Right lobe of liver (tissue), 6 donors: ENCODE results near the gene IMPDH2. TPM values are rescaled to one million over a fixed set of nuclear protein-coding genes. Genes with fewer than 3 reads are reported as not detected.

ENCODE experiments used
- ATAC-seq, 4 donors: fragments of 200-7000 bp; cut with Tn5 transposase; one replicate each; pipeline ENCODE4 v1.9.1; 2020; ENCODE audit warnings: mild to moderate bottlenecking in 4 of 4, moderate library complexity in 4 of 4
- DNase-seq, 3 donors: peaks; one replicate each; pipeline ENCODE4 v3.0.0-alpha.2; 2020
- H3K27ac ChIP-seq, 3 donors: fragments of 200-600 bp; one replicate each; pipeline ENCODE4 v1.8.0; 2022
- H3K27me3 ChIP-seq, 2 donors: fragments of 200-600 bp; one replicate each; pipeline ENCODE4 v1.8.0; 2022
- H3K36me3 ChIP-seq, 4 donors: fragments of 200-600 bp; sonication (generic) in 1 of 4; one replicate each; pipeline versions ENCODE4 v1.5.1 to v1.8.0; 2017 to 2022; ENCODE audit warnings: control low read depth in 1 of 4
- H3K4me1 ChIP-seq, 4 donors: fragments of 200-600 bp; sonication (generic) in 1 of 4; one replicate each; pipeline versions ENCODE4 v1.5.1 to v1.8.0; 2017 to 2022; ENCODE audit warnings: control low read depth in 1 of 4
- H3K4me3 ChIP-seq, 3 donors: fragments of 200-600 bp; one replicate each; pipeline ENCODE4 v1.8.0; 2022
- H3K9me3 ChIP-seq, 4 donors: fragments of 200-600 bp; sonication (generic) in 1 of 4; one replicate each; pipeline versions ENCODE4 v1.5.1 to v1.8.0; 2017 to 2022; ENCODE audit warnings: control low read depth in 1 of 4
- POLR2A ChIP-seq: fragments of 450-650 bp; IDR thresholded peaks from one replicate; pipeline ENCODE4 v1.6.1; 2017; ENCODE audit warnings: antibody characterized with exemption, mild to moderate bottlenecking
- WGBS: methylation state at CpG from one replicate; pipeline ENCODE4 v1.1.6; 2018; ENCODE audit warnings: low coverage, low lambda C conversion rate; ENCODE audit not compliant: insufficient coverage; ENCODE audit errors: missing lambda C conversion rate; 5-methylcytosine and 5-hydroxymethylcytosine counted together
- intact Hi-C, 2 donors: fragments of 100-400 bp; cut with DNase I; formaldehyde crosslinking; loops; one replicate each; pipeline versions ENCODE4 v1.11.2 to v1.14.1; 2022
- total RNA-seq, 6 experiments: library from RNA; depleted of rRNA in 2 of 6; stranded (reverse); fragments of >200 nt in 2 of 6; fragmentation: NEBNext Ultra II Directional in 3 of 6; extraction: Animal tissue kit (Norgen Biotek cat#: 25700) in 3 of 6; gene quantifications; one replicate each; pipeline versions ENCODE4 v1.1.0 to v1.2.4, GENCODE V29; 2016 to 2023
- TF ChIP-seq, protein P1 (sequence below), 4 donors: fragments of 200-600 bp in 3 of 4; fragments of 450-650 bp in 1 of 4; IDR thresholded peaks; one replicate each; pipeline versions ENCODE4 v1.5.1 to v1.8.0; 2016 to 2022; ENCODE audit warnings: antibody characterized with exemption in 4 of 4, mild to moderate bottlenecking in 2 of 4
- donor health status: DM: no; HTN: yes; CAD: no.
- donor health status: DM: no; HTN: no; CAD: no.
- donor health status: DM: no; HTN: no; CAD: no.
- donor health status: DM: no; HTN: yes; CAD: no.
- donor health status: DM: no; HTN: yes; CAD: no.

Gene IMPDH2
- total RNA-seq, 6 experiments from 2014 or later = 32.0 to 57.3 (median 39.0) TPM

DNA sequence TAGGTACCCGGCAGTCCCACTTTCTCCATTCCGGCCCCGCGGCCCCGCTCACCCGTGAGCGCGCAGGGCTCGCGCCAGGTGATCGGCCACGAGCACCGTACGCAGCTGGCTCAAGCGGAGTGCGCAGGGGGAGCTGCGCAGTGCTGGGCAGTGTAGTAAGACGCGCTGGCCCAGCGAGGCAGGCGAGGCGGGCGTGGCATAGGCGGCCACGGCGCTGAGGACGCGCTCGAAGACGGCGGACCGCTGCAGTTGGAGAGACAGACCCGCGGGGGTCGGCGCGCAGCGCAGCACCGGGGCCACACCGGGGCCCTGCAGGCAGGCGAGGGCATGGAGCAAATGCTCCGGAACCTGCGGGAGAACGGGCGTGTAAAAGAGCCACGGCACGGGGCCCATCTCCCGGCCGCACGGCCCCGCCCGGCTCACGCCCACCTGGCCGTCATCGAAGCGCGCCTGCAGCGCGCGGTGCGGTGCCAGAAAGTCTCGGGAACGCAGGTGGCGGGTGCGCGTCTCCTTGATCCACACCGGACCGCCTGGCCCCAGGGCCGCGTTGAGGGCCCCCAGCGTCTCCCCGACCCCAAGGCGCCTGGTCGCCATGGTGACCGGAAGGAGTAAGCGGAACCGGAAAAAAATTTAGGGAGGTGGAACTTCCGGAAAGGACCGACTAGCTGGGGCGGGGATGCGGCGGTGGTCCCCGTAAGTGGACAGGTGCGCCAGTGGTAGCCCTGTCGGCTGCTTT lies 11.1 kb downstream of the IMPDH2 start, which contains the start of gene DALRD3:
DALRD3 (minus strand) TSS at position 610 of the 736 bp plus-strand sequence; CDS start at position 594, 16 bp downstream.
- peaks cover 0 to 29% (median 11%) of the 10 kb centered on the region in 4 donors for H3K4me1 ChIP-seq
- DNase-seq (peak; percentile 73 to 79 (median 75)), ATAC-seq (peak in 3 of 4 donors; percentile 1 to 8 (median 2))
- H3K27ac ChIP-seq = peak within 1 kb of the TSS in 1 of 3 donors; percentile 65
- no peaks in the 10 kb centered on the region for H3K27me3 ChIP-seq
- H3K36me3 ChIP-seq = peaks cover 0 to 24% (median 10%) of the 10 kb centered on the region in 4 donors
- TF ChIP-seq, protein P1, sequence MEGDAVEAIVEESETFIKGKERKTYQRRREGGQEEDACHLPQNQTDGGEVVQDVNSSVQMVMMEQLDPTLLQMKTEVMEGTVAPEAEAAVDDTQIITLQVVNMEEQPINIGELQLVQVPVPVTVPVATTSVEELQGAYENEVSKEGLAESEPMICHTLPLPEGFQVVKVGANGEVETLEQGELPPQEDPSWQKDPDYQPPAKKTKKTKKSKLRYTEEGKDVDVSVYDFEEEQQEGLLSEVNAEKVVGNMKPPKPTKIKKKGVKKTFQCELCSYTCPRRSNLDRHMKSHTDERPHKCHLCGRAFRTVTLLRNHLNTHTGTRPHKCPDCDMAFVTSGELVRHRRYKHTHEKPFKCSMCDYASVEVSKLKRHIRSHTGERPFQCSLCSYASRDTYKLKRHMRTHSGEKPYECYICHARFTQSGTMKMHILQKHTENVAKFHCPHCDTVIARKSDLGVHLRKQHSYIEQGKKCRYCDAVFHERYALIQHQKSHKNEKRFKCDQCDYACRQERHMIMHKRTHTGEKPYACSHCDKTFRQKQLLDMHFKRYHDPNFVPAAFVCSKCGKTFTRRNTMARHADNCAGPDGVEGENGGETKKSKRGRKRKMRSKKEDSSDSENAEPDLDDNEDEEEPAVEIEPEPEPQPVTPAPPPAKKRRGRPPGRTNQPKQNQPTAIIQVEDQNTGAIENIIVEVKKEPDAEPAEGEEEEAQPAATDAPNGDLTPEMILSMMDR (IDR thresholded peaks at IDR 0.05) = no peak
- peak; percentile 35 for TF ChIP-seq POLR2A
- intact Hi-C loops = no loop called here
- under 1% methylated on average over 24 of the region's 85 CpGs for WGBS
- no peaks in the 10 kb centered on the region for H3K9me3 ChIP-seq
- H3K4me3 ChIP-seq = peak within 1 kb of the TSS; percentile 88 to 91 (median 89)

DNA sequence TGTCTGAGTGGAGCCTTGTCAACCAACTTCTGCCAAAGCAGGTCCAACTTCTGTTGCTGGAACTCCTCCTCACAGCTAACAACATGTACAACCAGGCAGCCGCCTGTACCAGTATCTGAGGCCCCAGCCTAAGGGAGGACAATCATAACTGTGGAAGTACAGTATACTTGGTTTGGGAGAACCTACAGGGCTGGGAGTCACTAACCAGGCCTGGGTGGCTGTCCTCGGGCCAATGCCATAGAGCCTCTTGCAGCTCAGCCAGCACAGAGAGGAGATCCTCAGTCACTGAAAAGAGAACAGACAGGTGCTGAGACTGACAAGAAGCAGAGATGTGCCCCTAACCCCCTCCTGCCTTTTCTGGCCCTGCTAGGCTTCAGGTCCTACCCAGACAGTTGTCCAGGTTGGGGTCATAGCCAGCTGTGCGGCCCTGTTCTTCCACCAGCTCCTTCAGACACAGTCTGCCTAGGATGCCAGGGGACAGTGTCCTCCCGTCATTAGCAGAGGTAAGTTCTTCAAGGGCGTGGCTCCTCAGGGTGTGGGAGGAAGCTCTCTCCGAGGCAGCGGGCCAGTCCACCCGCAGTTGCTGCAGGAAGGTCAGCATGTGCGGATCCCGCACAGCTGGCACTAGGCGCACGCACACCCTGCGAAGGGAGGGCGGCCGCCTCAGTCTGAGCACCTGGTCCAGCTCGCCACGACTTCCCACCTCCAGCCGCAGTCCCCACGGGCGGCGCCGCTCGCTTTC lies 11.8 kb downstream of the IMPDH2 start:
- no peaks in the 10 kb centered on the region for H3K9me3 ChIP-seq
- intact Hi-C loops = no loop called here
- H3K27ac ChIP-seq = peak overlapping the region in 1 of 3 donors; percentile 65
- ATAC-seq = no peak
- H3K4me1 ChIP-seq = peaks cover 0 to 23% (median 8%) of the 10 kb centered on the region in 4 donors
- TF ChIP-seq, protein P1 (IDR thresholded peaks at IDR 0.05) = no peak
- no peak for TF ChIP-seq POLR2A
- H3K4me3 ChIP-seq = peak overlapping the region; percentile 88 to 91 (median 89)
- H3K36me3 ChIP-seq = peaks cover 0 to 23% (median 11%) of the 10 kb centered on the region in 4 donors
- no peaks in the 10 kb centered on the region for H3K27me3 ChIP-seq
- peak in 1 of 3 donors; percentile 55 for DNase-seq
- WGBS = 17% methylated on average over 2 of the region's 23 CpGs

DNA sequence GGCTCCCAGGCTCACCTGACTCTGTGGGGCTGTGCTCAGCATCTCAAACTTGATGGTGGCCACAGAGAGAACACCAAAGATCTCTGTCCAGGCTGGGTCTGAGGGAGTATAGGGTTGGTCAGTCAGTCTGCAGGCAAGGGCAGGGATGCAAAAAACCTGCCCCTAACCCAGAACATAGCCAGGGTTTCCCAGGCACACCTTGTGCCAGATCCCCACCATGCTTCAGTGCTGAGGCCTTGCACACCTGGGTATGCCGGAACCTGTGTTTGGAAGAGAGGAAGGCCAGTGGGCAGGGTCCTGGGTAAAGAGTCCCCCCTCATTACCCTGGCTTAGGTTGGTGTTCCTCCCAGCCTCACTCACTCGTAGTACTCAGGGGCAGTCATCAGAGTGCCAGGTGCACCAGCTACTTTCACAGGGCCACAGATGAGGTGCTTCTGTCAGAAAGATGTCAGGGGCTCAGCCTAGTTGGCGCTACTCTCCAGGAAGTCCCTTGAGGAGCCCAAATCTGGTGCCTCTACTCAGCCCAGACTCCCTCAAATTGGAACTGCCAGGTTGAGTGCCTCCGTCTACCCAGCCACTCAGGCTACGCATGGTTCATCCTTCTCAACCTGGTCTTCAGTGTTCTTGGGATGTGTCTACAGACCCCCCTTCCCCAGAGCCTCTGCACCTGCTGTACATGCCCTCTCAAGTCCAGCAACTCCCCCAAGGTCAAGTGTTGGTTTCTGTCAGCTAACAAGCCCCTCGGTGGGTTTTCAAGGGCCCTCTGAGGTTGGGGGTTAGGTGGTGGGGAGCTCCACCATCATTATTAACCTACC lies 12.6 kb downstream of the IMPDH2 start:
- ATAC-seq (no peak), DNase-seq (no peak)
- Histone ChIP-seq H3K27ac (no peak overlapping the region), H3K36me3 (peaks cover 0 to 29% (median 12%) of the 10 kb centered on the region in 4 donors), H3K4me1 (peaks cover 0 to 23% (median 8%) of the 10 kb centered on the region in 4 donors), H3K9me3 (no peaks in the 10 kb centered on the region), H3K4me3 (no peak overlapping the region), H3K27me3 (no peaks in the 10 kb centered on the region)
- no peak for TF ChIP-seq POLR2A
- TF ChIP-seq, protein P1 (IDR thresholded peaks at IDR 0.05) = no peak
- 100% methylated on average over 1 of the region's 6 CpGs for WGBS
- intact Hi-C loops = no loop called here

DNA sequence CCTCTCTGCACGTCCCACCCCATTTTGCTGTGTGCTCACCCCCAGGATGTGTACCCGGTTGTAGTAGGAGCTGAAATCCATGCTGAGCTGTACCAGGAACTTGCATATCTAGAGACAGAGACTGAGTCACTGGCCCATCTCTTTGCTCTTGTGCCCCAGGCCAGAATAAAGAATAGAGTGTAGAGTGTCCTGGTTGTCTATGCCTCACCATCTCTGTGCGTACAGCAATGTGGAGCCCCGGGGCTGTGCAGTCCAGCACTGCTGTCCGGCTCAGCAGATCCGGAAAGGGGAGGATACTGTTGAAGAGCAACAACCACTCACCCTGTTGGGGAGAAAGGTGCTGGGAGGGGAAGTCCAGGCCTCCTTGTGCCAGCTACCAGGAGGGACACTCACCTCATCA lies 13.4 kb downstream of the IMPDH2 start:
- H3K9me3 ChIP-seq = no peaks in the 10 kb centered on the region
- DNase-seq (no peak), ATAC-seq (no peak)
- peaks cover 0 to 23% (median 8%) of the 10 kb centered on the region in 4 donors for H3K4me1 ChIP-seq
- intact Hi-C loops = no loop called here
- peaks cover 0 to 30% (median 12%) of the 10 kb centered on the region in 4 donors for H3K36me3 ChIP-seq
- no peak overlapping the region for H3K4me3 ChIP-seq
- no peak overlapping the region for H3K27ac ChIP-seq
- 100% methylated on average over 1 of the region's 6 CpGs for WGBS
- H3K27me3 ChIP-seq = no peaks in the 10 kb centered on the region
- TF ChIP-seq, protein P1 (IDR thresholded peaks at IDR 0.05) = no peak
- no peak for TF ChIP-seq POLR2A
